T-helper 2 cell treated with Interferon-gamma antibody and Interleukin-4, amounts not matched to agents 100 ng/mL and 5 ng/mL, for 36 hours (primary cell): ENCODE results near the gene PECR. TPM values are rescaled to one million over a fixed set of nuclear protein-coding genes. Genes with fewer than 3 reads are reported as not detected.

Source experiments
- intact Hi-C: fragments of 100-400 bp; cut with micrococcal nuclease; formaldehyde crosslinking; loops from one replicate; pipeline ENCODE4 v1.15.1; 2023
- total RNA-seq: library from RNA; stranded (reverse); gene quantifications from 2 replicates; pipeline ENCODE4 v1.2.3, GENCODE V29; 2022

The PECR gene
- total RNA-seq: 24.5 and 25.4 TPM in 2 replicates

DNA sequence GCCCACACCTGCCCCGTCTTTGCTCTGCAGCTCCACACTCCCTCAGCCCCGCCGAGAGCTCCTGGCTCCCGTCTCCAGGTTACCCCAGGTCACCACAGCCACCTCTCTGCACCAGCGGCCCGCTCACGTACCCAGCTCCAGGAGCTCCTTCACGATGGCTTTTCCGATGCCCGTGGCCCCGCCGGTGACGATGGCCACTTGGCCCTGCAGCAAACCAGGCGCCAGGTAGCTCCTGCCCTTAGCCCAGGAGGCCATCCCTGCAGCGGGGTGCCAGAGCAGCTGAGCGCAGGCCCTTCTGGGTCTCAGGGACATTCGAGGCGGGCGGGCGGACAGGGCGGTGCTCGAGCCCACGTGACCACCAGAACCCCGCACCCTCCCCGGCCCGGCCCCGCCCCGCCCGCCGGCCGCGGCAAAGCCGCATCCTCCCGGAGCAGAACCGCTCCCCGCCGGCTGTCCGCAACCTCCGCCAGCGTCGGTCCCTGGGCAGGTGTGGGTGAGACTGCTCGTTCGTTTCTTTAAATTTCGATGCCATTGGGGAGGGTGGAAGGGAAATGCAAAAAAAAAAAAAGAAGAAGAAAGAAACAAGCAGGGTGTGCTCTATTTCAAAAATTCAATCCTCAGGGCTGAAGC lies at the start of gene PECR, which contains the start of gene TMEM169:
Gene PECR, minus strand, starts transcription at position 323 of the 630 bp plus-strand sequence. Its CDS starts 68 bp downstream, at position 255.
Gene TMEM169, plus strand, starts transcription at position 433 of the 630 bp plus-strand sequence. CDS start 14,045 bp downstream, outside the sequence.
- intact Hi-C loops: loop anchor here (1.0 to 5.0 kb wide), 5 partner anchors 23 to 69 kb away; partner anchors contain the start of genes MREG and XRCC5

DNA sequence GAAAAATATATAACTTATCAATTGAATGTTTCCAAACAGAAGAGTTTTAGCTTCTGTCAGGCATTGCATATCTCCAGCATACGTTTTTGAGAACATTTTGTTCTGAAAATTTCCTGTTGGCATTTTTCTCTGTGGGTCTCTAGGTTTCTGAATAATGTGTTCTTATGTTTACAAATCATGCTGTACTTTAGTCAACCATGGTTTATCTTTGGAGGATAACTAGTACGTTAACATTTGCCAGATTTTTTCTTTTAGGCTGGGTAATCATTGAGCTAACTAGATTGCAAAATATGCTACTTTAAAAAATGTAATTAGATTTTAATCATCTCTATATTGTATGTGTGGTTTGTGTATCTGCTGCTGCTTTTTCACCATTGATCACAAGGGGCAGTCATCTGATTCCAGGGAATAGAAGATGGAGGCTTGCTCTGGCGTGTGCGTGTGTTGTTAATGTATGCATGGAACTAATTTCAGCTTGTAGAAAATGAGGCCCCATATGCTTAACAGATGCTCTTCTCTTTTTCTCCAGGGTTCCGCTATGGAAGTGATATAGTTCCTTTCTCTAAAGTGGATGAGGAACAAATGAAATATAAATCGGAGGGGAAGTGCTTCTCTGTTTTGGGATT lies 48.9 kb upstream of the PECR start:
- intact Hi-C loops: no loop called here

DNA sequence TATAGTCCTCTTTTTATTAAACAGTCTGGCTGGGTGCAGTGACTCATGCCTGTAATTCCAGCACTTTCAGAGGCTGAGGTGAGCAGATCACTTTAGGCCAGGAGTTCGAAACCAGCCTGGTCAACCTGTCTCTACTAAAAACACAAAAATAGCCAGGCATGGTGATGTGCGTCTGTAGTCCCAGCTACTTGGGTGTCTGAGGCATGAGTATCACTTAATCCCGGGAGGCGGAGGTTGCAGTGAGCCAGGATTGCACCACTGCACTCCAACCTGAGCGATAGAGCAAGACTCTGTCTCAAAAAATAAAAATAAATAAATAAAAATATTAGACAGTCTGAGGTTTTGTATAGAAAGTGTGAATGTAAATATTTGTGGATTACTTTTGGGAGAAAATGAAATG lies 45.3 kb upstream of the PECR start:
- intact Hi-C loops: no loop called here

DNA sequence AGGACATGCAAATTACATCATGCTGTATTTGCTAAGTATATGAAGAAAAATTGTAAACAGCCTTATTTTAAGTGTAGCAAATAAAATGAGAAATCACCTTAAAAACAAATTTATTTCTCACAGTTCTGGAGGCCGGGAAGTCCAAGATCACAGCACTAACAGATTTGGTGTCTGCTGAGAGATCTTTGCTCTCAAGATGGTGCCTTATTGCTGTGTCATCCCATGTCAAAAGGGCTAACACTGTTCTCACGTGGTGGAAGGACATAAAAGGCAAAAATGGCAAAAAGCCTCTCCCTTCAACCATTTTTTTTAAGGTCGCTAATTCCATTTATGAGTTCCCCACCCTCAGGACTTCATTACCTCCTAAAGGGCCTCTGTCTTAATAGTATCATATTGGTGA lies 39.6 kb upstream of the PECR start:
- intact Hi-C loops: loop anchor here (5.0 kb wide), 1 partner anchor 39 kb away; the partner anchor contains the start of genes PECR and TMEM169

DNA sequence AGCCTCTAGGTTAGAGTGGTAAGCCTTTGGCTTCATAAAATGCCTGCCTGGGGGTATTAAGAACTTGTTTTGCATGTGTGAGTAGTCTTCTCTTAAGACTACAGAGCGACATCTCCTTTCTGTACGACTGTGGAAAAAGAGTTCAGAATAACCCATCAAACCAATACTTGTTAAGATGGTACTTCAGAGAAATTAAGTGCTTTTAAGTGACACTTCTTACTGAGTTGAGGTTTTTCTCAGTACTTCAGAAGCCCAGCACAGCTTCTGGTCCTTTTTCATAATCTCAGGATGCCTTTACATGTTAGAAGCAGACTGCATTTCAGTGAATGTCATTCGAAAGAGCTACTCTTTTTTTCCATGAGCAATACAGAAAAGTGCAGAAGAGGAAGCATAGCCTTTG lies 38.4 kb upstream of the PECR start:
- intact Hi-C loops: loop anchor here (5.0 to 10.0 kb wide), 2 partner anchors 38 to 1315 kb away; partner anchors contain the start of genes BARD1, PECR and TMEM169

- intact Hi-C loops: loop anchor here (10.0 kb wide), 1 partner anchor 1314 kb away; the partner anchor contains the start of gene BARD1
These were observed 37.5 kb upstream of the PECR start for GRCh38 chr2:216119146-216119545.

- intact Hi-C loops: loop anchor here (10.0 kb wide), 1 partner anchor 1314 kb away; the partner anchor contains the start of gene BARD1
These were observed 36.9 kb upstream of the PECR start for GRCh38 chr2:216118474-216118873.

DNA sequence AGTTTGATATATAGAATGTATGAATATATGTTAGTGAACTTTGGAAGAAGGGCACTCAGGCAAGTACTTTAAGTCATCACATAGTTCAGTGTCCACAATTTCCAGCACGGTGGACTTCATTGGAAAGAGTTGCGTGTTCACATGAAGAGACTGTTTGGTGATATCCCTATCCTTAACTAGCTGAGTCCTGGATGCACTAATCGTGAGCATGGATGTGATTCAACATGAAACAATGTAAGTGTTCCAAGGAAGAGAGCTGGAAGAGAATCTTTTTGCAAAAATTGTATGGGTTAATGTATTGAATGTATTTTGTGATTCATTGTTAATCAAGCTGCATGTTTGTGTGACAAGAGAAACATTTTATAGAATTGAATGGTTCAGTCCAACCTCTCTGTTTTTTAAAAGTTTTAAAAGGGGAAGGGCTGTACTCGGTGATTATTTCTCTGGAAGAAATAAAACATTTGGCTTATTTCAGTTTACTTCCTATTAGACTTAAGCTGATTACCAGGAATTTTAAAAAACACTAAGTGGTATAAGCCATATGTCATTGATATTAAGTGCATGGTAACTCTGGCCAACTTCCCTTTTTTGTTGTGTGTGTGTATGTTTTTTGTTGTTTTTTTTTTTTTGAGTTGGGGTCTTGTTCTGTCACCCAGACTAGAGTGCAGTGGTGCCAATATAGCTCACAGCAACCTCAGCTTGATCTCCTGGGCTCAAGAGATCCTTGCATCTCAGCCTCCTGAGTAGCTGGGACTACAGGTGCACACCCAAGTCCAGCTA lies 36.1 kb upstream of the PECR start:
- intact Hi-C loops: loop anchor here (10.0 kb wide), 1 partner anchor 1313 kb away; the partner anchor contains the start of gene BARD1

DNA sequence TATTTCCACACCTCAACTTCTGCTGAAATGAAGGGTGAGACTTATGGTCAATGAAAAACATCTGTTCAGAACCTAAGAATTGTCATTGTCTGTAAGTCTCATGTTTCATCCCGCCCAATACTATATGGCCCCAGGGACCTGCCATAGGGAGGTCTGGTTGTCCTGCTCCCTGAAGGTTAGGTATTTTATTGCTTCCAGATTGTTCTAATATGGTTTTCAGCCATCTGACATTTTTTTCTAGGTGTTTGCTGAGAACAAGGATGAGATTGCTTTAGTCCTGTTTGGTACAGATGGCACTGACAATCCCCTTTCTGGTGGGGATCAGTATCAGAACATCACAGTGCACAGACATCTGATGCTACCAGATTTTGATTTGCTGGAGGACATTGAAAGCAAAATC lies 34.8 kb upstream of the PECR start:
- intact Hi-C loops: loop anchor here (10.0 kb wide), 1 partner anchor 1312 kb away; the partner anchor contains the start of gene BARD1

- intact Hi-C loops: loop anchor here (1.0 to 10.0 kb wide), 5 partner anchors 56 to 1310 kb away; partner anchors contain the start of genes BARD1 and SMARCAL1
These were observed 33.3 kb upstream of the PECR start for GRCh38 chr2:216114714-216115531.

DNA sequence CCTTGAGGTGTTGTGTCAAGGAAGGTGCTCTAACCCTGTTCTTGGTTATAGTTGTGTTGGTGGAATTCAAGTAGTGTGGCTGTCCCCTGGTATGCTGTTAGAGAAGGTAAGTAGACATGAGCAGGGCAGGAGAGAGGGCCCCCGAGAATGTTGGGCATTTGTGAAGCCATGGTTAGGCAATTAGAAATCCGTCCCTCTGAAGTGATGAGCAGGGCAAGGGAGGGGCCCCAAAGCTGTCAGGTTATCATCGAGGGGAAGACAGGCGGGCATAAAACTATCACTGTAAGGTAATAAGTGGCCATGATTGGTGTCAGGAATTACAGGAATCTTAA lies 32.7 kb upstream of the PECR start:
- intact Hi-C loops: loop anchor here (1.0 to 10.0 kb wide), 5 partner anchors 56 to 1310 kb away; partner anchors contain the start of genes BARD1 and SMARCAL1

GRCh38 chr2:216113572-216113971 lies 32.0 kb upstream of the PECR start:
- intact Hi-C loops: loop anchor here (5.0 to 10.0 kb wide), 2 partner anchors 96 to 1309 kb away; partner anchors contain the start of gene BARD1

DNA sequence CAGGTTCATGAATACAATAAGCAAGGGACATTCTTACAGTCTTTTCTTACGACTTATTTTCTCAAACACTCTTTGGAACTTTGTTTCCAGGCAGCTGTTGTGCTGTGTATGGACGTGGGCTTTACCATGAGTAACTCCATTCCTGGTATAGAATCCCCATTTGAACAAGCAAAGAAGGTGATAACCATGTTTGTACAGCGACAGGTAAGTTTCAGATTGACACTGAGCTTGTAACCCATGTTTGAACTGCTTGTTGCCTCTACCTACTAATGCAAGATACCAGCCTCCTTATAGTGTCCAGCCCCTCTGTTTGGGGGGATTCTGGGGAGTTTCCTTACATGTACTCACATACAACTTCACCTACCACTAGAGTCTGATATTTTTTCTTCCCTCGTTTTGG lies 31.3 kb upstream of the PECR start:
- intact Hi-C loops: loop anchor here (5.0 to 10.0 kb wide), 2 partner anchors 96 to 1308 kb away; partner anchors contain the start of gene BARD1

DNA sequence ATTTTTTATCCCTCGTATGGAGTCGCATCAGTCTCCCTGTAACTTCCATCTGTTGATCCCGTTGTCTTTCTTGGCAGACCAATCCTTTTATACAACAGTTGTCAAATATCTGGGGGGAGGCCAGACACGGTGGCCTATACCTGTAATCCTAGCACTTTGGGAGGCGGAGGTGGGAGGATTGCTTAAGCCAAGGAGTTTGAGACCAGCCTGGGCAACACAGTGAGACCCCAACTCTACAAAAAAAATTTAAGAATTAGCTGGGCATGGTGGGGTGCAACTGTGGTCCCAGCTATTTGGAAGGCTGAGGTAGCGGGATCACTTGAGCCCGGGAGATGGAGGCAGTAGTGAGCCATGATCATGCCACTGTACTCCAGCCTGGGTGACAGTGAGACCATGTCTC lies 29.5 kb upstream of the PECR start:
- intact Hi-C loops: loop anchor here (2.0 to 10.0 kb wide), 3 partner anchors 94 to 1306 kb away; partner anchors contain the start of genes BARD1 and RPL37A

DNA sequence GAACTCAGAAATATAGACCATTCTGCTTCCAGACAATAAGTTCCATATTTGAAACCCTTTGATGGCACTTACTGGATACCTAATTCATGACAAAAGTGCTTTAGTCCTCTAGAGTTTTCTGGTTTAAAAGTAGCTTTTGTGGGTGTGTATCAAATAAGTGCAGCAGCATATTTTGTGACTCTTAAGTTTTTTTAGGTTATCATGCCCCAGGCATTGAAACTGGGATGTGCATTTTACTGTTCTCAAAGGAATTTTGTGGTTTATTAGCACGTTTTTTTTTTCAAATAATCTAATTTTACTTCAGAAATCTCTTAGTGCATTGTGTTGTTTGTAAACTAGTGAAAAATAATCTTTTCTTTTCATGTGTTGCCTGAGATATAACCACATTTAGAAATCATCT lies 29.0 kb upstream of the PECR start:
- intact Hi-C loops: loop anchor here (2.0 to 10.0 kb wide), 3 partner anchors 93 to 1306 kb away; partner anchors contain the start of genes BARD1 and RPL37A

- intact Hi-C loops: loop anchor here (1.0 to 10.0 kb wide), 6 partner anchors 29 to 1305 kb away; partner anchors contain the start of genes BARD1, PECR, RPL37A and SMARCAL1
These were observed 28.5 kb upstream of the PECR start for GRCh38 chr2:216109962-216110614.

DNA sequence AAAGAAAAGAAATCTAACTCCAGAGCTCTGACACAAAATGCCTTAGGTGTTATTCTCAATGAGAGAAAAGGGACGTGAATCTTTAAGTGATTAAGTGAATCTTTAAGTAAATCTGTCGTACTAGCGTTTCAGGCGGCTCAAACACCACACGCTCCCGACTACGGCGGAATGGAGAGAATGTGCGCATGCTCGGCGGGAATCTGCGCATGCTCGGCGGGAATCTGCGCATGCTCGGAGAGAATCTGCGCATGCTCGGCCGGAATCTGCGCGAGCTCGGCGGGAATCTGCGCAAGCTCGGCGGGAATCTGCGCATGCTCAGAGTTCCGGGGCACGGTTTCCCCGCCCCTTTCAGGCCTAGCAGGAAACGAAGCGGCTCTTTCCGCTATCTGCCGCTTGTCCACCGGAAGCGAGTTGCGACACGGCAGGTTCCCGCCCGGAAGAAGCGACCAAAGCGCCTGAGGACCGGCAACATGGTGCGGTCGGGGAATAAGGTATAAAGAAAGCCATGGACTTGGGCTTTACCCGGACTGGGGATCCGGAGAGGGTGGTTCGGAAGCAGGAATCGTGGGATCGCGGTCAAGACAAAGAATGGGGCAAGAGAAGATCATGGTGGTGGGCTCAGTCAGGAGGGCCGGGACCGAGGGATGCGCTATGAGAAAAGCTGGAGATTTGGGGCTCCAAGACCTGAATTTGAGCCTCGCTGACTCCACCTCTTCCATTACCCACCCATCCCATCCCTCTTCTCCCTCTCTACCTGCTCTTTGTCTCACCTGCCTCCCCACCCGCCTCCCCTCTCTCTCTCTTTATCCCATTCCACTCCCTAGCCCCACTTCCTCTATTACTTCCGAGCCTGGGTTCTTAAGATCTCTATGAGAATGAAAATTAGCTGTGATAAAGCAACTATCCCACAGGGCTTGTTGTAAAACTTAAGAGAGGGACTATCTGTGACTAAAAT lies 27.6 kb upstream of the PECR start, which contains the start of gene XRCC5:
Gene XRCC5, plus strand, starts transcription at position 382 of the 955 bp plus-strand sequence. Its CDS starts 89 bp downstream, at position 471.
- intact Hi-C loops: loop anchor here (1.0 kb wide), 3 partner anchors 28 to 303 kb away; partner anchors contain the start of genes PECR, SMARCAL1 and TMEM169
